HepG2 (cell line): ENCODE measurements around the gene WWC1. TPM values are rescaled to one million over a fixed set of nuclear protein-coding genes. Genes with fewer than 3 reads are reported as not detected.

Experiments
- ATF7-NPFF ChIP-seq: sonication (generic); formaldehyde crosslinking; IDR thresholded peaks from 2 replicates; pipeline ENCODE4 v1.8.1; 2023; ENCODE audit warnings: mild to moderate bottlenecking, low read depth, missing genetic modification reagents, moderate library complexity
- ATRX ChIP-seq: sonication (generic); formaldehyde crosslinking; IDR thresholded peaks from 2 replicates; pipeline ENCODE4 v1.4.0; 2020; ENCODE audit warnings: missing genetic modification reagents, borderline replicate concordance
- FOXK1 ChIP-seq: sonication (generic); formaldehyde crosslinking; IDR thresholded peaks from 2 replicates; pipeline ENCODE4 v1.4.0; 2020; ENCODE audit warnings: low read depth, missing genetic modification reagents, borderline replicate concordance
- HES4 ChIP-seq: sonication (generic); formaldehyde crosslinking; IDR thresholded peaks from 2 replicates; pipeline ENCODE4 v1.9.0; 2021; ENCODE audit warnings: mild to moderate bottlenecking, missing genetic modification reagents, borderline replicate concordance
- NR2F6 ChIP-seq, 2 experiments: IDR thresholded peaks; 2 replicates each; pipeline ENCODE4 v1.6.1; 2016; ENCODE audit warnings: antibody characterized with exemption in 1 of 2, mild to moderate bottlenecking in 1 of 2
- ONECUT2 ChIP-seq: sonication (generic); formaldehyde crosslinking; IDR thresholded peaks from 2 replicates; pipeline ENCODE4 v1.4.0; 2020; ENCODE audit warnings: missing genetic modification reagents
- SALL1 ChIP-seq: sonication (generic); formaldehyde crosslinking; IDR thresholded peaks from 2 replicates; pipeline ENCODE4 v1.8.0; 2022; ENCODE audit warnings: mild to moderate bottlenecking, missing genetic modification reagents
- ZNF263 ChIP-seq: sonication (generic); formaldehyde crosslinking; IDR thresholded peaks from 2 replicates; pipeline ENCODE4 v1.4.0; 2020; ENCODE audit warnings: missing genetic modification reagents
- ZNF644 ChIP-seq: IDR thresholded peaks from 2 replicates; pipeline ENCODE4 v1.6.1; 2016; ENCODE audit warnings: low read depth
- polyA plus RNA-seq, 8 experiments: library from polyadenylated mRNA; depleted of rRNA in 3 of 8; stranded (reverse) in 7 of 8; unstranded in 1 of 8; fragments of >200 nt; fragmentation: Illumina TruSeq in 4 of 8; extraction: Trizol in 4 of 8; gene quantifications; 2 replicates each; pipeline versions ENCODE4 v1.2.1 to v1.2.3, GENCODE V29; 2011 to 2016; ENCODE audit warnings: low read depth in 4 of 8, missing spikeins in 1 of 8, mixed read lengths in 1 of 8; ENCODE audit not compliant: insufficient read depth in 1 of 8
- total RNA-seq, 5 experiments: library from RNA; depleted of rRNA; stranded (reverse); fragments of >200 nt; fragmentation: Illumina TruSeq; extraction: Trizol; gene quantifications; 2 replicates each; pipeline ENCODE4 v1.2.3, GENCODE V29; 2016; ENCODE audit warnings: low read depth in 1 of 5
- TF ChIP-seq, protein P1 (sequence below): sonication (generic); formaldehyde crosslinking; IDR thresholded peaks from 2 replicates; pipeline ENCODE4 v1.4.0; 2020; ENCODE audit warnings: mild to moderate bottlenecking, missing genetic modification reagents
- TF ChIP-seq, protein P2 (sequence below): sonication (generic); formaldehyde crosslinking; IDR thresholded peaks from 2 replicates; pipeline ENCODE4 v1.5.0; 2020; ENCODE audit warnings: mild to moderate bottlenecking, missing genetic modification reagents
- TF ChIP-seq, protein P3 (sequence below): sonication (generic); formaldehyde crosslinking; IDR thresholded peaks from 2 replicates; pipeline ENCODE4 v1.8.0; 2022; ENCODE audit warnings: mild to moderate bottlenecking, missing genetic modification reagents, moderate library complexity
- TF ChIP-seq, protein P4 (sequence below): sonication (generic); formaldehyde crosslinking; IDR thresholded peaks from 2 replicates; pipeline ENCODE4 v1.4.0; 2020; ENCODE audit warnings: missing genetic modification reagents
- TF ChIP-seq, protein P5 (sequence below): sonication (generic); formaldehyde crosslinking; conservative IDR thresholded peaks from 2 replicates; pipeline ENCODE4 v1.4.0; 2020; ENCODE audit warnings: mild to moderate bottlenecking, missing genetic modification reagents, moderate library complexity
- TF ChIP-seq, protein P6 (sequence below): IDR thresholded peaks from 2 replicates; pipeline ENCODE4 v1.6.1; 2012; ENCODE audit warnings: inconsistent platforms
- TF ChIP-seq, protein P7 (sequence below): sonication (generic); formaldehyde crosslinking; IDR thresholded peaks from 2 replicates; pipeline ENCODE4 v1.4.0; 2020; ENCODE audit warnings: missing genetic modification reagents

WWC1 gene
- total and polyA plus RNA-seq, 2 of the 13 experiments (the other 11 are each of a cell fraction or from before 2014, with no cell fraction given), result 8.3 to 17.9 TPM

DNA sequence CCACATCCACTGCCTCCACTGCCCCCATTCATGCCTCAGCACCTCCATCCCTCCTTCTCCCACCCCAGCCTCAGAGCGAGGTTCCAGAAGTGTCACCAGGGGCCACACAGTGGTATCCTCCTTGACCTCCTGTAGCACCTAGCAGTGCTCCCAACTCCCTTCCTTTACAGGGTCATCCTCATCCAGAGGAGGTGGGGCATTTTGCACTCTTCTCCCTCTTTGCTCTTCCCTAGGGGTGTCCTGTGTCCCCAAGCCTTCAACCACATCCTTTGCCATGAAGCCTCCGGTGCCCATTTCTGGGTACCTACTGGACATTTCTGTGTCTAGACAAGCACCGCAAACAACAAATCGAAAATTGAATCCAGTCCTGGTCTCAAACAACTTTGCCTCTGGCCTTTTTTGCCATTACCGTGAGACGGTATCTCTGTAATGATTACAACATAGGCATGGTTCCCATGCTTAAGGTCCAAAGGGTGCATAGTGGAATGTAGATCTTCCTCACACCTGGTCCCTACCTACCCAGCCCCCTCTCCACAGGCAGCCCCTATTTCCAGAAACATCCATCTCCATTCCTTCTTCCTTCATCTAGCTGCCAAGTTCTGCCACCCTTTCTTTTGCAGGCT, 17.6 kb downstream of the WWC1 start (continued):
- TF ChIP-seq, protein P1, sequence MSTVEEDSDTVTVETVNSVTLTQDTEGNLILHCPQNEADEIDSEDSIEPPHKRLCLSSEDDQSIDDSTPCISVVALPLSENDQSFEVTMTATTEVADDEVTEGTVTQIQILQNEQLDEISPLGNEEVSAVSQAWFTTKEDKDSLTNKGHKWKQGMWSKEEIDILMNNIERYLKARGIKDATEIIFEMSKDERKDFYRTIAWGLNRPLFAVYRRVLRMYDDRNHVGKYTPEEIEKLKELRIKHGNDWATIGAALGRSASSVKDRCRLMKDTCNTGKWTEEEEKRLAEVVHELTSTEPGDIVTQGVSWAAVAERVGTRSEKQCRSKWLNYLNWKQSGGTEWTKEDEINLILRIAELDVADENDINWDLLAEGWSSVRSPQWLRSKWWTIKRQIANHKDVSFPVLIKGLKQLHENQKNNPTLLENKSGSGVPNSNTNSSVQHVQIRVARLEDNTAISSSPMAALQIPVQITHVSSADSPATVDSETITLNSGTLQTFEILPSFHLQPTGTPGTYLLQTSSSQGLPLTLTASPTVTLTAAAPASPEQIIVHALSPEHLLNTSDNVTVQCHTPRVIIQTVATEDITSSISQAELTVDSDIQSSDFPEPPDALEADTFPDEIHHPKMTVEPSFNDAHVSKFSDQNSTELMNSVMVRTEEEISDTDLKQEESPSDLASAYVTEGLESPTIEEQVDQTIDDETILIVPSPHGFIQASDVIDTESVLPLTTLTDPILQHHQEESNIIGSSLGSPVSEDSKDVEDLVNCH (CRISPR knock-in tag), result no peak
- TF ChIP-seq HES4 (CRISPR knock-in tag) (no peak), SALL1 (CRISPR knock-in tag) (peak; percentile 44), ATRX (CRISPR knock-in tag) (no peak), ONECUT2 (CRISPR knock-in tag) (peak; percentile 45; the same call in 1 of the 2 replicates), ATF7-NPFF (CRISPR knock-in tag) (no peak), ZNF263 (CRISPR knock-in tag) (peak; percentile 82), NR2F6 (IDR thresholded peaks at IDR 0.05) (no peak), NR2F6 (CRISPR knock-in tag; IDR thresholded peaks at IDR 0.05) (peak; percentile 44; the same call in 1 of the 2 replicates), ZNF644 (CRISPR knock-in tag) (peak; percentile 87), FOXK1 (CRISPR knock-in tag) (no peak)
- TF ChIP-seq, protein P2, sequence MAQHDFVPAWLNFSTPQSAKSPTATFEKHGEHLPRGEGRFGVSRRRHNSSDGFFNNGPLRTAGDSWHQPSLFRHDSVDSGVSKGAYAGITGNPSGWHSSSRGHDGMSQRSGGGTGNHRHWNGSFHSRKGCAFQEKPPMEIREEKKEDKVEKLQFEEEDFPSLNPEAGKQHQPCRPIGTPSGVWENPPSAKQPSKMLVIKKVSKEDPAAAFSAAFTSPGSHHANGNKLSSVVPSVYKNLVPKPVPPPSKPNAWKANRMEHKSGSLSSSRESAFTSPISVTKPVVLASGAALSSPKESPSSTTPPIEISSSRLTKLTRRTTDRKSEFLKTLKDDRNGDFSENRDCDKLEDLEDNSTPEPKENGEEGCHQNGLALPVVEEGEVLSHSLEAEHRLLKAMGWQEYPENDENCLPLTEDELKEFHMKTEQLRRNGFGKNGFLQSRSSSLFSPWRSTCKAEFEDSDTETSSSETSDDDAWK (CRISPR knock-in tag), result no peak
- TF ChIP-seq, protein P3, sequence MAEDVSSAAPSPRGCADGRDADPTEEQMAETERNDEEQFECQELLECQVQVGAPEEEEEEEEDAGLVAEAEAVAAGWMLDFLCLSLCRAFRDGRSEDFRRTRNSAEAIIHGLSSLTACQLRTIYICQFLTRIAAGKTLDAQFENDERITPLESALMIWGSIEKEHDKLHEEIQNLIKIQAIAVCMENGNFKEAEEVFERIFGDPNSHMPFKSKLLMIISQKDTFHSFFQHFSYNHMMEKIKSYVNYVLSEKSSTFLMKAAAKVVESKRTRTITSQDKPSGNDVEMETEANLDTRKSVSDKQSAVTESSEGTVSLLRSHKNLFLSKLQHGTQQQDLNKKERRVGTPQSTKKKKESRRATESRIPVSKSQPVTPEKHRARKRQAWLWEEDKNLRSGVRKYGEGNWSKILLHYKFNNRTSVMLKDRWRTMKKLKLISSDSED (CRISPR knock-in tag), result no peak
- TF ChIP-seq, protein P4, sequence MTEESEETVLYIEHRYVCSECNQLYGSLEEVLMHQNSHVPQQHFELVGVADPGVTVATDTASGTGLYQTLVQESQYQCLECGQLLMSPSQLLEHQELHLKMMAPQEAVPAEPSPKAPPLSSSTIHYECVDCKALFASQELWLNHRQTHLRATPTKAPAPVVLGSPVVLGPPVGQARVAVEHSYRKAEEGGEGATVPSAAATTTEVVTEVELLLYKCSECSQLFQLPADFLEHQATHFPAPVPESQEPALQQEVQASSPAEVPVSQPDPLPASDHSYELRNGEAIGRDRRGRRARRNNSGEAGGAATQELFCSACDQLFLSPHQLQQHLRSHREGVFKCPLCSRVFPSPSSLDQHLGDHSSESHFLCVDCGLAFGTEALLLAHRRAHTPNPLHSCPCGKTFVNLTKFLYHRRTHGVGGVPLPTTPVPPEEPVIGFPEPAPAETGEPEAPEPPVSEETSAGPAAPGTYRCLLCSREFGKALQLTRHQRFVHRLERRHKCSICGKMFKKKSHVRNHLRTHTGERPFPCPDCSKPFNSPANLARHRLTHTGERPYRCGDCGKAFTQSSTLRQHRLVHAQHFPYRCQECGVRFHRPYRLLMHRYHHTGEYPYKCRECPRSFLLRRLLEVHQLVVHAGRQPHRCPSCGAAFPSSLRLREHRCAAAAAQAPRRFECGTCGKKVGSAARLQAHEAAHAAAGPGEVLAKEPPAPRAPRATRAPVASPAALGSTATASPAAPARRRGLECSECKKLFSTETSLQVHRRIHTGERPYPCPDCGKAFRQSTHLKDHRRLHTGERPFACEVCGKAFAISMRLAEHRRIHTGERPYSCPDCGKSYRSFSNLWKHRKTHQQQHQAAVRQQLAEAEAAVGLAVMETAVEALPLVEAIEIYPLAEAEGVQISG (CRISPR knock-in tag), result 0 out of 2 replicates have a peak, but pooled peaks have one; percentile 23
- TF ChIP-seq, protein P5, sequence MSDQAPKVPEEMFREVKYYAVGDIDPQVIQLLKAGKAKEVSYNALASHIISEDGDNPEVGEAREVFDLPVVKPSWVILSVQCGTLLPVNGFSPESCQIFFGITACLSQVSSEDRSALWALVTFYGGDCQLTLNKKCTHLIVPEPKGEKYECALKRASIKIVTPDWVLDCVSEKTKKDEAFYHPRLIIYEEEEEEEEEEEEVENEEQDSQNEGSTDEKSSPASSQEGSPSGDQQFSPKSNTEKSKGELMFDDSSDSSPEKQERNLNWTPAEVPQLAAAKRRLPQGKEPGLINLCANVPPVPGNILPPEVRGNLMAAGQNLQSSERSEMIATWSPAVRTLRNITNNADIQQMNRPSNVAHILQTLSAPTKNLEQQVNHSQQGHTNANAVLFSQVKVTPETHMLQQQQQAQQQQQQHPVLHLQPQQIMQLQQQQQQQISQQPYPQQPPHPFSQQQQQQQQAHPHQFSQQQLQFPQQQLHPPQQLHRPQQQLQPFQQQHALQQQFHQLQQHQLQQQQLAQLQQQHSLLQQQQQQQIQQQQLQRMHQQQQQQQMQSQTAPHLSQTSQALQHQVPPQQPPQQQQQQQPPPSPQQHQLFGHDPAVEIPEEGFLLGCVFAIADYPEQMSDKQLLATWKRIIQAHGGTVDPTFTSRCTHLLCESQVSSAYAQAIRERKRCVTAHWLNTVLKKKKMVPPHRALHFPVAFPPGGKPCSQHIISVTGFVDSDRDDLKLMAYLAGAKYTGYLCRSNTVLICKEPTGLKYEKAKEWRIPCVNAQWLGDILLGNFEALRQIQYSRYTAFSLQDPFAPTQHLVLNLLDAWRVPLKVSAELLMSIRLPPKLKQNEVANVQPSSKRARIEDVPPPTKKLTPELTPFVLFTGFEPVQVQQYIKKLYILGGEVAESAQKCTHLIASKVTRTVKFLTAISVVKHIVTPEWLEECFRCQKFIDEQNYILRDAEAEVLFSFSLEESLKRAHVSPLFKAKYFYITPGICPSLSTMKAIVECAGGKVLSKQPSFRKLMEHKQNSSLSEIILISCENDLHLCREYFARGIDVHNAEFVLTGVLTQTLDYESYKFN (CRISPR knock-in tag), result peak; percentile 74
- TF ChIP-seq, protein P6, sequence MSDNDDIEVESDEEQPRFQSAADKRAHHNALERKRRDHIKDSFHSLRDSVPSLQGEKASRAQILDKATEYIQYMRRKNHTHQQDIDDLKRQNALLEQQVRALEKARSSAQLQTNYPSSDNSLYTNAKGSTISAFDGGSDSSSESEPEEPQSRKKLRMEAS, result no peak; the same call in 1 of the 2 replicates
- TF ChIP-seq, protein P7, sequence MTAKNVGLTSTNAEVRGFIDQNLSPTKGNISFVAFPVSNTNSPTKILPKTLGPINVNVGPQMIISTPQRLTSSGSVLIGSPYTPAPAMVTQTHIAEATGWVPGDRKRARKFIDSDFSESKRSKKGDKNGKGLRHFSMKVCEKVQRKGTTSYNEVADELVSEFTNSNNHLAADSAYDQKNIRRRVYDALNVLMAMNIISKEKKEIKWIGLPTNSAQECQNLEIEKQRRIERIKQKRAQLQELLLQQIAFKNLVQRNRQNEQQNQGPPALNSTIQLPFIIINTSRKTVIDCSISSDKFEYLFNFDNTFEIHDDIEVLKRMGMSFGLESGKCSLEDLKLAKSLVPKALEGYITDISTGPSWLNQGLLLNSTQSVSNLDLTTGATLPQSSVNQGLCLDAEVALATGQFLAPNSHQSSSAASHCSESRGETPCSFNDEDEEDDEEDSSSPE (CRISPR knock-in tag), result no peak
